HCT116 (cell line): ENCODE results near the gene TACC2. TPM values are rescaled to one million over a fixed set of nuclear protein-coding genes. Genes with fewer than 3 reads are reported as not detected.

Experiments used
- ATAC-seq: fragments of 200-7000 bp; cut with Tn5 transposase; 2 replicates; pipeline ENCODE4 v1.9.1; 2020; ENCODE audit warnings: mild to moderate bottlenecking, moderate library complexity
- BruUV-seq: library from RNA; stranded (reverse); fragments of 400-500 nt; replicated peaks from 2 replicates; lab custom pipeline; 2021; lab: Mats Ljungman, UMichigan
- CTCF ChIA-PET: fragments of 300-600 bp; sonication (Branson Sonifier 250); formaldehyde crosslinking; loops from one replicate; lab custom pipeline; 2021; ENCODE audit warnings: antibody characterized with exemption; lab: Charles Lee
- POLR2A ChIA-PET: fragments of 300-600, 350-600 bp; sonication (Branson Sonifier 250); formaldehyde crosslinking; loops from one replicate; lab custom pipeline; 2021; ENCODE audit warnings: antibody characterized with exemption; lab: Charles Lee
- RAD21 ChIA-PET, 2 experiments: fragments of 300-600 bp; sonication (Branson Sonifier 250); formaldehyde crosslinking; loops; one replicate each; lab custom pipeline; 2023; ENCODE audit warnings: low total read pairs in 2 of 2; ENCODE audit not compliant: uncharacterized antibody in 2 of 2, unreplicated experiment in 2 of 2, low non-redundant PET in 1 of 2; lab: Charles Lee
- DNase-seq: peaks from one replicate; pipeline ENCODE4 v3.0.0-alpha.2; 2010; ENCODE audit warnings: low read depth, low spot score
- H2AFZ ChIP-seq: fragments of 200-600 bp; shearing (Covaris generic), sonication (generic); 2 replicates; pipeline ENCODE4 v1.6.1; 2017; ENCODE audit warnings: low read depth, mixed run types, mixed read lengths, antibody characterized with exemption, low read length; ENCODE audit not compliant: poor library complexity, severe bottlenecking
- H3K27ac ChIP-seq: 2 replicates; pipeline ENCODE4 v1.5.1; 2012; ENCODE audit warnings: low read depth, low read length
- H3K27me3 ChIP-seq: fragments of 200-600 bp; sonication (generic); 2 replicates; pipeline ENCODE4 v1.6.1; 2016; ENCODE audit warnings: mixed run types, low read length, mixed read lengths; ENCODE audit not compliant: insufficient read depth
- H3K36me3 ChIP-seq, 2 experiments: fragments of 200-500 bp in 1 of 2; fragments of 200-600 bp in 1 of 2; sonication (Bioruptor generic) in 1 of 2; sonication (generic) in 1 of 2; 2 replicates each; pipeline versions ENCODE4 v1.5.1 to v1.6.1; 2014 to 2016; ENCODE audit warnings: low read length in 2 of 2, inconsistent platforms in 1 of 2, mixed read lengths in 1 of 2, mixed run types in 1 of 2; ENCODE audit not compliant: insufficient read depth in 2 of 2, control insufficient read depth in 1 of 2
- H3K4me1 ChIP-seq, 2 experiments: fragments of 200-600 bp in 1 of 2; sonication (generic) in 1 of 2; 2 replicates each; pipeline versions ENCODE4 v1.5.1 to v1.6.1; 2012 to 2017; ENCODE audit warnings: low read length in 2 of 2, inconsistent platforms in 1 of 2, mild to moderate bottlenecking in 1 of 2, mixed read lengths in 1 of 2, mixed run types in 1 of 2, moderate library complexity in 1 of 2; ENCODE audit not compliant: insufficient read depth in 2 of 2, control insufficient read depth in 1 of 2
- H3K4me2 ChIP-seq: fragments of 200-600 bp; sonication (generic); 2 replicates; pipeline ENCODE4 v1.6.1; 2017; ENCODE audit warnings: mixed run types, low read length, mixed read lengths
- H3K4me3 ChIP-seq, 2 experiments: fragments of 200-600 bp in 1 of 2; sonication (generic) in 1 of 2; replicated peaks in 1 of 2; 2 replicates each; pipeline ENCODE4 v1.5.1; 2011 to 2016; ENCODE audit warnings: low read length in 2 of 2, control low read depth in 1 of 2, low read depth in 1 of 2, mild to moderate bottlenecking in 1 of 2, mixed read lengths in 1 of 2, mixed run types in 1 of 2
- H3K79me2 ChIP-seq: fragments of 200-600 bp; sonication (generic); 2 replicates; pipeline ENCODE4 v1.6.1; 2017; ENCODE audit warnings: mild to moderate bottlenecking, mixed run types, low read length, moderate library complexity, mixed read lengths; ENCODE audit not compliant: insufficient read depth
- H3K9ac ChIP-seq: fragments of 200-600 bp; sonication (generic); 2 replicates; pipeline ENCODE4 v1.6.1; 2016; ENCODE audit warnings: low read length, mixed read lengths
- H3K9me2 ChIP-seq: fragments of 200-600 bp; sonication (generic), shearing (Covaris generic); 2 replicates; pipeline ENCODE4 v1.6.1; 2017; ENCODE audit warnings: mixed run types, mild to moderate bottlenecking, moderate library complexity; ENCODE audit not compliant: insufficient read depth
- H3K9me3 ChIP-seq, 2 experiments: fragments of 200-500 bp in 1 of 2; fragments of 200-600 bp in 1 of 2; sonication (Bioruptor generic) in 1 of 2; sonication (generic) in 1 of 2; 2 replicates each; pipeline ENCODE4 v1.6.1; 2014 to 2017; ENCODE audit warnings: low read length in 2 of 2, mixed read lengths in 2 of 2, inconsistent platforms in 1 of 2, low read depth in 1 of 2, mild to moderate bottlenecking in 1 of 2, mixed run types in 1 of 2, moderate library complexity in 1 of 2; ENCODE audit not compliant: control insufficient read depth in 1 of 2, insufficient read depth in 1 of 2
- H4K20me1 ChIP-seq: fragments of 200-600 bp; sonication (generic), shearing (Covaris generic); 2 replicates; pipeline ENCODE4 v1.6.1; 2017; ENCODE audit warnings: mixed run types, mild to moderate bottlenecking, moderate library complexity; ENCODE audit not compliant: insufficient read depth
- ELF1 ChIP-seq: IDR thresholded peaks from 2 replicates; pipeline ENCODE4 v1.6.1; 2012; ENCODE audit warnings: low read depth, borderline replicate concordance
- EZH2 ChIP-seq: fragments of 200-600 bp; sonication (generic); IDR thresholded peaks from 2 replicates; pipeline ENCODE4 v1.6.1; 2017; ENCODE audit warnings: antibody characterized with exemption, mixed run types
- EZH2phosphoT487 ChIP-seq: fragments of 200-600 bp; IDR thresholded peaks from 2 replicates; pipeline ENCODE4 v1.6.1; 2018; ENCODE audit warnings: antibody characterized with exemption, borderline replicate concordance
- POLR2A ChIP-seq: IDR thresholded peaks from 2 replicates; pipeline ENCODE4 v1.7.0; 2011; ENCODE audit warnings: borderline replicate concordance; ENCODE audit not compliant: insufficient read depth, insufficient read length; ENCODE audit errors: extremely low read depth
- POLR2AphosphoS5 ChIP-seq: IDR thresholded peaks from 2 replicates; pipeline ENCODE4 v1.6.1; 2011; ENCODE audit warnings: mild to moderate bottlenecking, low read depth, low read length, moderate library complexity
- RAD21 ChIP-seq: IDR thresholded peaks from 2 replicates; pipeline ENCODE4 v1.6.1; 2012; ENCODE audit warnings: low read depth, mild to moderate bottlenecking
- ZFX ChIP-seq: fragments of 450-650 bp; IDR thresholded peaks from 2 replicates; pipeline ENCODE4 v1.6.1; 2017
- ZNF274 ChIP-seq: fragments of 200-500 bp; sonication (Bioruptor generic); IDR thresholded peaks from 2 replicates; pipeline ENCODE4 v1.6.1; 2014; ENCODE audit warnings: mild to moderate bottlenecking, low read depth, low read length, inconsistent platforms
- intact Hi-C: fragments of 100-400 bp; cut with micrococcal nuclease; formaldehyde crosslinking; loops from 2 replicates; pipeline ENCODE4 v1.10.0; 2022
- total RNA-seq: library from RNA; stranded (reverse); gene quantifications from one replicate; pipeline ENCODE4 v1.2.1, GENCODE V29; 2021; ENCODE audit not compliant: unreplicated experiment
- TF ChIP-seq, protein P1 (sequence below): IDR thresholded peaks from 2 replicates; pipeline ENCODE4 v1.6.1; 2012; ENCODE audit warnings: low read depth
- TF ChIP-seq, protein P2 (sequence below): IDR thresholded peaks from 2 replicates; pipeline ENCODE4 v1.6.1; 2012

Gene TACC2
- total RNA-seq, 1 experiment from 2014 or later, result 38.6 TPM

- DNase-seq (no peak), ATAC-seq (no peak)
- Histone ChIP-seq H3K9ac (no peak overlapping the region), H2AFZ (no peak overlapping the region), H3K27ac (no peak overlapping the region), H3K4me2 (no peak overlapping the region), H3K36me3 (no peaks in the 10 kb centered on the region), H3K27me3 (no peaks in the 10 kb centered on the region), H3K4me1 (peaks cover 22 to 31% of the 10 kb centered on the region in 2 experiments), H3K79me2 (no peaks in the 10 kb centered on the region), H3K4me3 (no peak overlapping the region), H3K9me3 (no peaks in the 10 kb centered on the region), H4K20me1 (no peaks in the 10 kb centered on the region), H3K9me2 (no peaks in the 10 kb centered on the region)
- no peak for TF ChIP-seq ELF1
- no peak for TF ChIP-seq RAD21
- TF ChIP-seq ZFX, result no peak
- TF ChIP-seq EZH2, result no peak
- TF ChIP-seq POLR2AphosphoS5, result no peak
- TF ChIP-seq POLR2A, result no peak
- TF ChIP-seq, protein P1, sequence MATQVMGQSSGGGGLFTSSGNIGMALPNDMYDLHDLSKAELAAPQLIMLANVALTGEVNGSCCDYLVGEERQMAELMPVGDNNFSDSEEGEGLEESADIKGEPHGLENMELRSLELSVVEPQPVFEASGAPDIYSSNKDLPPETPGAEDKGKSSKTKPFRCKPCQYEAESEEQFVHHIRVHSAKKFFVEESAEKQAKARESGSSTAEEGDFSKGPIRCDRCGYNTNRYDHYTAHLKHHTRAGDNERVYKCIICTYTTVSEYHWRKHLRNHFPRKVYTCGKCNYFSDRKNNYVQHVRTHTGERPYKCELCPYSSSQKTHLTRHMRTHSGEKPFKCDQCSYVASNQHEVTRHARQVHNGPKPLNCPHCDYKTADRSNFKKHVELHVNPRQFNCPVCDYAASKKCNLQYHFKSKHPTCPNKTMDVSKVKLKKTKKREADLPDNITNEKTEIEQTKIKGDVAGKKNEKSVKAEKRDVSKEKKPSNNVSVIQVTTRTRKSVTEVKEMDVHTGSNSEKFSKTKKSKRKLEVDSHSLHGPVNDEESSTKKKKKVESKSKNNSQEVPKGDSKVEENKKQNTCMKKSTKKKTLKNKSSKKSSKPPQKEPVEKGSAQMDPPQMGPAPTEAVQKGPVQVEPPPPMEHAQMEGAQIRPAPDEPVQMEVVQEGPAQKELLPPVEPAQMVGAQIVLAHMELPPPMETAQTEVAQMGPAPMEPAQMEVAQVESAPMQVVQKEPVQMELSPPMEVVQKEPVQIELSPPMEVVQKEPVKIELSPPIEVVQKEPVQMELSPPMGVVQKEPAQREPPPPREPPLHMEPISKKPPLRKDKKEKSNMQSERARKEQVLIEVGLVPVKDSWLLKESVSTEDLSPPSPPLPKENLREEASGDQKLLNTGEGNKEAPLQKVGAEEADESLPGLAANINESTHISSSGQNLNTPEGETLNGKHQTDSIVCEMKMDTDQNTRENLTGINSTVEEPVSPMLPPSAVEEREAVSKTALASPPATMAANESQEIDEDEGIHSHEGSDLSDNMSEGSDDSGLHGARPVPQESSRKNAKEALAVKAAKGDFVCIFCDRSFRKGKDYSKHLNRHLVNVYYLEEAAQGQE, result no peak
- TF ChIP-seq, protein P2, sequence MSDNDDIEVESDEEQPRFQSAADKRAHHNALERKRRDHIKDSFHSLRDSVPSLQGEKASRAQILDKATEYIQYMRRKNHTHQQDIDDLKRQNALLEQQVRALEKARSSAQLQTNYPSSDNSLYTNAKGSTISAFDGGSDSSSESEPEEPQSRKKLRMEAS, result no peak
- TF ChIP-seq ZNF274, result no peak
- no peak for TF ChIP-seq EZH2phosphoT487
- POLR2A ChIA-PET, result no interaction called here
- CTCF ChIA-PET, result no interaction called here
- BruUV-seq, result no TSS peak
- intact Hi-C loops, result no loop called here
- RAD21 ChIA-PET, result no interaction called here
These were observed 58.6 kb downstream of the TACC2 start for GRCh38 chr10:122047560-122047959.
